K562 (cell line): ENCODE results near the gene RPTOR. TPM values are rescaled to one million over a fixed set of nuclear protein-coding genes. Genes with fewer than 3 reads are reported as not detected.

ENCODE experiments used
- ATAC-seq: fragments of 200-7000 bp; cut with Tn5 transposase; 3 replicates; pipeline ENCODE4 v1.9.1; 2020; ENCODE audit warnings: moderate library complexity
- BruUV-seq: library from RNA; stranded (reverse); fragments of 400-500 nt; replicated peaks from 2 replicates; lab custom pipeline; 2021; lab: Mats Ljungman, UMichigan
- CTCF ChIA-PET: fragments of 300-600 bp; formaldehyde crosslinking; extraction: SDS; loops from one replicate; lab custom pipeline; 2021; ENCODE audit warnings: low intra/inter-chr PET ratio; lab: Yijun Ruan, JAX
- POLR2A ChIA-PET: fragments of 300-600, 350-650 bp; sonication (Branson Sonifier 250); formaldehyde crosslinking; extraction: SDS; loops from one replicate; lab custom pipeline; 2021; ENCODE audit warnings: antibody characterized with exemption, inconsistent platforms; lab: Yijun Ruan, JAX
- DNase-seq, 4 experiments: peaks; one replicate each; pipeline versions ENCODE4 v3.0.0 to v3.0.0-alpha.2; 2011 to 2018; ENCODE audit warnings: low spot score in 3 of 4, mixed read lengths in 3 of 4; ENCODE audit errors: extremely low read depth in 1 of 4
- FAIRE-seq: peaks from 2 replicates; lab custom pipeline; 2011; peaks lifted over from hg19 to GRCh38; lab: Jason Lieb, UNC
- H2AFZ ChIP-seq: 2 replicates; pipeline ENCODE4 v1.6.0; 2011; ENCODE audit warnings: low read depth, low read length, control low read depth, inconsistent platforms
- H3K27ac ChIP-seq: fragments of 200-600 bp; 3 replicates; pipeline ENCODE4 v1.8.0; 2011; ENCODE audit warnings: low read depth, mild to moderate bottlenecking, control low read depth, inconsistent platforms, low read length, moderate library complexity, mixed read lengths; ENCODE audit errors: extremely low read depth
- H3K27me3 ChIP-seq, 2 experiments: fragments of 300-600 bp in 1 of 2; 2 replicates in 1 of 2; 3 replicates in 1 of 2; pipeline versions ENCODE4 v1.6.0 to v1.8.0; 2011; ENCODE audit warnings: inconsistent platforms in 2 of 2, low read length in 2 of 2, mild to moderate bottlenecking in 1 of 2, mixed read lengths in 1 of 2, moderate library complexity in 1 of 2; ENCODE audit not compliant: control insufficient read depth in 2 of 2, insufficient read depth in 2 of 2
- H3K36me3 ChIP-seq: fragments of 300-600 bp; 3 replicates; pipeline ENCODE4 v1.8.0; 2011; ENCODE audit warnings: mild to moderate bottlenecking, low read length, inconsistent platforms; ENCODE audit not compliant: control insufficient read depth, insufficient read depth
- H3K4me1 ChIP-seq, 2 experiments: fragments of 200-600 bp in 1 of 2; replicated peaks in 1 of 2; 2 replicates in 1 of 2; 3 replicates in 1 of 2; pipeline versions ENCODE4 v1.5.1 to v1.8.0; 2011; ENCODE audit warnings: inconsistent platforms in 2 of 2, low read length in 2 of 2, mild to moderate bottlenecking in 1 of 2, mixed read lengths in 1 of 2, moderate library complexity in 1 of 2; ENCODE audit not compliant: control insufficient read depth in 2 of 2, insufficient read depth in 2 of 2
- H3K4me2 ChIP-seq: 2 replicates; pipeline ENCODE4 v1.6.1; 2011; ENCODE audit warnings: low read length, control low read depth, inconsistent platforms, mixed read lengths; ENCODE audit not compliant: insufficient read depth
- H3K4me3 ChIP-seq: fragments of 200-600 bp; sonication (generic), shearing (Covaris generic); 2 replicates; pipeline ENCODE4 v1.5.1; 2016; ENCODE audit warnings: control low read depth, inconsistent platforms
- H3K79me2 ChIP-seq: fragments of 200-600 bp; 3 replicates; pipeline ENCODE4 v1.8.0; 2011; ENCODE audit warnings: low read length, inconsistent platforms; ENCODE audit not compliant: control insufficient read depth, insufficient read depth
- H3K9ac ChIP-seq, 2 experiments: 2 replicates each; pipeline versions ENCODE4 v1.6.0 to v1.6.1; 2011; ENCODE audit warnings: low read depth in 2 of 2, low read length in 2 of 2, control low read depth in 1 of 2, inconsistent platforms in 1 of 2, mild to moderate bottlenecking in 1 of 2, mixed read lengths in 1 of 2; ENCODE audit not compliant: insufficient read depth in 1 of 2
- H3K9me1 ChIP-seq: one replicate; pipeline ENCODE4 v1.6.0; 2011; ENCODE audit warnings: inconsistent platforms, mild to moderate bottlenecking, low read length, moderate library complexity; ENCODE audit not compliant: control insufficient read depth, insufficient read depth
- H3K9me3 ChIP-seq: replicated peaks from 2 replicates; pipeline ENCODE4 v1.5.1; 2011; ENCODE audit warnings: low read depth, low read length, inconsistent platforms; ENCODE audit not compliant: control insufficient read depth, insufficient read depth
- H4K20me1 ChIP-seq: replicated peaks from 2 replicates; pipeline ENCODE4 v1.6.1; 2011; ENCODE audit warnings: low read length, inconsistent platforms, mixed read lengths; ENCODE audit not compliant: control insufficient read depth, insufficient read depth
- HDAC6 ChIP-seq: IDR thresholded peaks from 2 replicates; pipeline ENCODE4 v1.6.1; 2012; ENCODE audit warnings: low read depth, mild to moderate bottlenecking, control low read depth, inconsistent platforms, low read length, moderate library complexity
- NCOA4 ChIP-seq: fragments of 450-650 bp; IDR thresholded peaks from 2 replicates; pipeline ENCODE4 v1.6.1; 2018; ENCODE audit warnings: mild to moderate bottlenecking; ENCODE audit not compliant: partially characterized antibody
- POLR2G ChIP-seq: fragments of 200-400 bp; formaldehyde crosslinking; IDR thresholded peaks from 2 replicates; pipeline ENCODE4 v1.6.1; 2017; ENCODE audit warnings: low read depth, mild to moderate bottlenecking, antibody characterized with exemption, low read length, moderate library complexity
- ZNF57 ChIP-seq: fragments of 450-650 bp; formaldehyde crosslinking; IDR thresholded peaks from 2 replicates; pipeline ENCODE4 v1.4.0; 2020; ENCODE audit warnings: mild to moderate bottlenecking, moderate library complexity
- WGBS: fragments of 100-300 bp; shearing (Covaris generic); methylation state at CpG from one replicate; pipeline ENCODE4 v1.1.6; 2016; ENCODE audit warnings: low coverage, mixed read lengths; ENCODE audit not compliant: insufficient coverage; ENCODE audit errors: missing lambda C conversion rate; 5-methylcytosine and 5-hydroxymethylcytosine counted together
- in situ Hi-C: fragments of 300-500 bp; cut with MboI; formaldehyde crosslinking; loops from 4 replicates; pipeline ENCODE4 v1.15.0; 2018; ENCODE audit warnings: inconsistent platforms, mixed read lengths
- intact Hi-C: fragments of 100-400 bp; cut with micrococcal nuclease; formaldehyde crosslinking; loops from 2 replicates; pipeline ENCODE4 v1.14.2; 2022
- polyA plus RNA-seq, 8 experiments: library from polyadenylated mRNA; depleted of rRNA in 4 of 8; stranded (reverse) in 5 of 8; unstranded in 3 of 8; fragments of >200 nt; fragmentation: Nextera tagmentation in 2 of 8; fragmentation: Illumina TruSeq in 1 of 8; extraction: Ambion mirVana in 2 of 8; extraction: Trizol in 1 of 8; gene quantifications; 2 replicates each; pipeline versions ENCODE4 v1.2.1 to v1.2.3, GENCODE V29; 2011 to 2014; ENCODE audit warnings: inconsistent platforms in 1 of 8, missing spikeins in 1 of 8
- total RNA-seq, 7 experiments: library from RNA; depleted of rRNA in 6 of 7; stranded (reverse); fragments of >200 nt in 6 of 7; fragmentation: Illumina TruSeq in 2 of 7; extraction: Trizol in 2 of 7; gene quantifications; 2 replicates each; pipeline versions ENCODE4 v1.2.1 to v1.2.3, GENCODE V29; 2011 to 2021; ENCODE audit warnings: low replicate concordance in 1 of 7
- TF ChIP-seq, protein P1 (sequence below): sonication (generic); formaldehyde crosslinking; IDR thresholded peaks from 2 replicates; pipeline ENCODE4 v1.8.0; 2022; ENCODE audit warnings: mild to moderate bottlenecking, missing genetic modification reagents

RPTOR gene
- total and polyA plus RNA-seq, 9 of the 15 experiments (the other 6 are each of a cell fraction or from before 2014, with no cell fraction given) = 0.24 to 54.1 (median 10.2) TPM

DNA sequence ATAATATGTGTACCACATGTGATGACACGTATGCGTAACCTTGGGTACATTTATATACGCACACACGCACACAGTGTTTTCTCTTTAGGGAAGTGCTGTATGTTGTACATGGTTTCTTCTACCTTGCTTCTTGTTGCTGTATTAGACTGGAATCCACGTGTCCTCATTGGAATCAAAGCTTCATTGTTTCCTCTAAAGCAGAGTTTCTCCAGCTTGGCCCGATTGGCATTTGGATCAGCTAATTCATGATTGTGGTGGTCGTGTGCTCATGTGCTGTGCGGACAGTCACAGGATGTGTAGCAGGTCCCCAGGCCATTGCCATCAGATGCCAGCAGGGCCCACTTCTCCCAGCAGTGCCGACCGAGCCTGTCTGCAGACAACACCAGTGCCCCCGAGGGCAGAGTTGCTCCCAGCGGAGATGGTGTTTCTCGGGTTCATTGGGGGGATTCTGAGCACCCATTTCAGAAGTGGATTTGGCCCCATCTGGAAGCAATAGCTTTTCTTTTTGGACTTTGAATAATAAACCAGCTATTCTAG is 148.4 kb downstream of the RPTOR start:
- POLR2A ChIA-PET = interaction anchor here (0.7 kb wide), 2 partner anchors 11 to 140 kb away, joined by 3 to 4 read pairs; no protein-coding TSS in a partner anchor
- peaks cover 61% of the 10 kb centered on the region for H3K79me2 ChIP-seq
- H3K9ac ChIP-seq = 0 out of 4 replicates have a peak overlapping the region, but pooled peaks of 1 of the 2 experiments have one; percentile 8
- H4K20me1 ChIP-seq = peaks cover 56% of the 10 kb centered on the region
- in situ Hi-C loops = no loop called here
- H3K9me3 ChIP-seq = no peaks in the 10 kb centered on the region
- peaks cover 20 to 33% of the 10 kb centered on the region in 2 experiments; a peak in 4 of 5 replicates for H3K4me1 ChIP-seq
- H3K27ac ChIP-seq = no peak overlapping the region
- no peak overlapping the region for H3K4me3 ChIP-seq
- no peak for FAIRE-seq
- no TSS peak for BruUV-seq
- DNase-seq = no peak
- TF ChIP-seq ZNF57 = no peak
- 0 out of 3 replicates have a peak, but pooled peaks cover 3% of the 10 kb centered on the region for H3K36me3 ChIP-seq
- H3K4me2 ChIP-seq = no peak overlapping the region
- 88% methylated on average over 13 of the region's 13 CpGs for WGBS
- H3K9me1 ChIP-seq = peaks cover 5% of the 10 kb centered on the region
- intact Hi-C loops = no loop called here
- no peak overlapping the region for H2AFZ ChIP-seq
- H3K27me3 ChIP-seq = no peaks in the 10 kb centered on the region; a peak in 1 of 5 replicates
- CTCF ChIA-PET = no interaction called here
- no peak for ATAC-seq

DNA sequence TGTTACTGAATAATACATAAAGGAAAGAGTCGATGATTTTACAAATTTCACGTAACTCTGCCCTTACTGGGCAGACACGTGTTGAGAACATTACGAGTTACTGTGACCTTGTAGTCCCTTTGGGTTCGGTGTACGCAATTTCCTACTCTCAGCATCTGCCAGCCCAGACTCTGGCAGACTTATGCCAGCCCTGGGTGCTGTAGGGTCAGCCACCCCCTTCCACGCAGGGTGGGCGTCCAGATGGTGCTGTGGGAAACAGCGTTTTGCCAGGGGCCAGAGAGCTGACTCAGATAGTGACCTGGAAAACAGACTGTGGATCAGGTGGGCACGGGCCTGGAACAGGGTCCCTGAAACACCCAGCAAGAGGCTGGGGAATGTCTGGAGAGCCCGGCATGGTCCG is 148.9 kb downstream of the RPTOR start:
- TF ChIP-seq, protein P1, sequence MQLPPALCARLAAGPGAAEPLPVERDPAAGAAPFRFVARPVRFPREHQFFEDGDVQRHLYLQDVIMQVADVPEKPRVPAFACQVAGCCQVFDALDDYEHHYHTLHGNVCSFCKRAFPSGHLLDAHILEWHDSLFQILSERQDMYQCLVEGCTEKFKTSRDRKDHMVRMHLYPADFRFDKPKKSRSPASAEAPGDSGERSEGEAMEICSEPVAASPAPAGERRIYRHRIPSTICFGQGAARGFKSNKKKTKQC (CRISPR knock-in tag) = no peak
- 0 out of 2 replicates have a peak, but pooled peaks have one; percentile 15 for TF ChIP-seq POLR2G
- no peak for TF ChIP-seq NCOA4
- TF ChIP-seq HDAC6 = no peak
- TF ChIP-seq, all 486 proteins: peak for 1
- in situ Hi-C loops (no loop called here), intact Hi-C loops (no loop called here)
- Histone ChIP-seq H2AFZ (no peak overlapping the region), H3K36me3 (0 out of 3 replicates have a peak, but pooled peaks cover 3% of the 10 kb centered on the region), H3K9ac (peak overlapping the region in 1 of 2 experiments; percentile 22; a peak in 1 of 4 replicates), H3K27ac (no peak overlapping the region), H3K4me1 (peaks cover 19 to 34% of the 10 kb centered on the region in 2 experiments; a peak in 4 of 5 replicates), H3K9me1 (peaks cover 5% of the 10 kb centered on the region), H4K20me1 (peaks cover 52% of the 10 kb centered on the region), H3K79me2 (peaks cover 59% of the 10 kb centered on the region), H3K9me3 (no peaks in the 10 kb centered on the region), H3K27me3 (no peaks in the 10 kb centered on the region; a peak in 1 of 5 replicates), H3K4me3 (no peak overlapping the region), H3K4me2 (no peak overlapping the region)
- ATAC-seq = no peak
- CTCF ChIA-PET = no interaction called here
- POLR2A ChIA-PET = interaction anchor here (0.7 kb wide), 2 partner anchors 11 to 139 kb away, joined by 3 to 4 read pairs; no protein-coding TSS in a partner anchor
- 84% methylated on average over 11 of the region's 12 CpGs for WGBS
- FAIRE-seq = no peak
- no peak for DNase-seq
- no TSS peak for BruUV-seq
